KMS-11 (cell line): ENCODE measurements around the gene UBALD1.
A peak's percentile ranks its signal among the peaks of the same experiment; 100 is the strongest.
"Not testable (repeated sequence)": the region's sequence is repeated elsewhere in the genome, so short reads cannot be mapped to it uniquely, and the experiment has no call there.

Experiments used
- H2AFZ ChIP-seq: fragments of 200-600 bp; sonication (generic); 2 replicates; pipeline ENCODE4 v1.6.1; 2016; ENCODE audit warnings: antibody characterized with exemption, mixed run types, low read depth
- H3K27ac ChIP-seq: fragments of 200-600 bp; sonication (generic); 2 replicates; pipeline ENCODE4 v1.6.1; 2016; ENCODE audit warnings: mild to moderate bottlenecking, mixed run types
- H3K27me3 ChIP-seq: fragments of 200-600 bp; sonication (generic); 2 replicates; pipeline ENCODE4 v1.6.1; 2017; ENCODE audit warnings: mild to moderate bottlenecking, low read depth, mixed run types, moderate library complexity; ENCODE audit not compliant: insufficient read depth
- H3K36me3 ChIP-seq: fragments of 200-600 bp; sonication (generic); 2 replicates; pipeline ENCODE4 v1.6.1; 2017; ENCODE audit warnings: mild to moderate bottlenecking, mixed run types; ENCODE audit not compliant: insufficient read depth
- H3K4me1 ChIP-seq: fragments of 200-600 bp; sonication (generic); 2 replicates; pipeline ENCODE4 v1.6.1; 2016; ENCODE audit warnings: mild to moderate bottlenecking, low read depth, mixed run types; ENCODE audit not compliant: poor library complexity, severe bottlenecking
- H3K4me2 ChIP-seq: fragments of 200-600 bp; sonication (generic); 2 replicates; pipeline ENCODE4 v1.7.0; 2016; ENCODE audit warnings: mild to moderate bottlenecking, mixed run types
- H3K4me3 ChIP-seq: fragments of 200-600 bp; sonication (generic); IDR thresholded peaks from 2 replicates; pipeline ENCODE4 v1.6.1; 2017; ENCODE audit warnings: low read depth, low read length, mixed read lengths; ENCODE audit not compliant: insufficient read depth
- H3K79me2 ChIP-seq: fragments of 200-600 bp; sonication (generic); 2 replicates; pipeline ENCODE4 v1.6.1; 2016; ENCODE audit warnings: low read depth, mixed run types; ENCODE audit not compliant: insufficient read depth
- H3K9ac ChIP-seq: fragments of 200-600 bp; sonication (generic); 2 replicates; pipeline ENCODE4 v1.6.1; 2016; ENCODE audit warnings: mild to moderate bottlenecking, mixed run types
- H4K20me1 ChIP-seq: fragments of 200-600 bp; sonication (generic); 2 replicates; pipeline ENCODE4 v1.6.1; 2016; ENCODE audit warnings: mild to moderate bottlenecking, mixed run types; ENCODE audit not compliant: insufficient read depth
- TF ChIP-seq, protein P1 (sequence below): fragments of 200-600 bp; sonication (generic); conservative IDR thresholded peaks from 2 replicates; pipeline ENCODE4 v1.6.1; 2017; ENCODE audit warnings: low read depth, mild to moderate bottlenecking, antibody characterized with exemption, low read length, moderate library complexity, mixed read lengths

UBALD1 gene

DNA sequence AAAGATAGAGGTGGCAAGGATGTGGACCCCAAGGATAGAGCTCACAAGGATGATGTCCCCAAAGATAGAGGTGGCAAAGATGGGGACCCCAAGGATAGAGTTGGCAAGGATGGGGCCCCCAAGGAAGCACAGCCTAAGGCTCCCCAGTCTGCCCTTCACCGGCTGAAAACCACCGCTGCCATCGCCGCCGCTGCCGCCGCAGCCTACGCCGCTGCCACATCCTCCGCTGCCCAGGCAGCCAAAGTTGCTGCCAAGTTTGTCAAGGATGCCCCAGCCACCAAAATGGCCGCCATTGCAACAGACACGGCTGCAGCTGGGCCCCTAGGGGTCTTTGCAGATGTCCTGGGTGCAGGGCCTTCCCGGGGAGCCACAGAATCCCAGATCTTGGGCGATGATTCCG, 38.7 kb downstream of the UBALD1 start:
- H3K79me2 ChIP-seq: no peaks in the 10 kb centered on the region
- H3K4me2 ChIP-seq: no peak overlapping the region
- H3K4me3 ChIP-seq: no peak overlapping the region
- no peaks in the 10 kb centered on the region for H3K4me1 ChIP-seq
- TF ChIP-seq, protein P1, sequence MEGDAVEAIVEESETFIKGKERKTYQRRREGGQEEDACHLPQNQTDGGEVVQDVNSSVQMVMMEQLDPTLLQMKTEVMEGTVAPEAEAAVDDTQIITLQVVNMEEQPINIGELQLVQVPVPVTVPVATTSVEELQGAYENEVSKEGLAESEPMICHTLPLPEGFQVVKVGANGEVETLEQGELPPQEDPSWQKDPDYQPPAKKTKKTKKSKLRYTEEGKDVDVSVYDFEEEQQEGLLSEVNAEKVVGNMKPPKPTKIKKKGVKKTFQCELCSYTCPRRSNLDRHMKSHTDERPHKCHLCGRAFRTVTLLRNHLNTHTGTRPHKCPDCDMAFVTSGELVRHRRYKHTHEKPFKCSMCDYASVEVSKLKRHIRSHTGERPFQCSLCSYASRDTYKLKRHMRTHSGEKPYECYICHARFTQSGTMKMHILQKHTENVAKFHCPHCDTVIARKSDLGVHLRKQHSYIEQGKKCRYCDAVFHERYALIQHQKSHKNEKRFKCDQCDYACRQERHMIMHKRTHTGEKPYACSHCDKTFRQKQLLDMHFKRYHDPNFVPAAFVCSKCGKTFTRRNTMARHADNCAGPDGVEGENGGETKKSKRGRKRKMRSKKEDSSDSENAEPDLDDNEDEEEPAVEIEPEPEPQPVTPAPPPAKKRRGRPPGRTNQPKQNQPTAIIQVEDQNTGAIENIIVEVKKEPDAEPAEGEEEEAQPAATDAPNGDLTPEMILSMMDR: no peak
- H3K36me3 ChIP-seq: no peaks in the 10 kb centered on the region
- no peaks in the 10 kb centered on the region for H4K20me1 ChIP-seq
- no peak overlapping the region for H2AFZ ChIP-seq
- H3K27me3 ChIP-seq: no peaks in the 10 kb centered on the region
- H3K27ac ChIP-seq: no peak overlapping the region
- no peak overlapping the region for H3K9ac ChIP-seq

DNA sequence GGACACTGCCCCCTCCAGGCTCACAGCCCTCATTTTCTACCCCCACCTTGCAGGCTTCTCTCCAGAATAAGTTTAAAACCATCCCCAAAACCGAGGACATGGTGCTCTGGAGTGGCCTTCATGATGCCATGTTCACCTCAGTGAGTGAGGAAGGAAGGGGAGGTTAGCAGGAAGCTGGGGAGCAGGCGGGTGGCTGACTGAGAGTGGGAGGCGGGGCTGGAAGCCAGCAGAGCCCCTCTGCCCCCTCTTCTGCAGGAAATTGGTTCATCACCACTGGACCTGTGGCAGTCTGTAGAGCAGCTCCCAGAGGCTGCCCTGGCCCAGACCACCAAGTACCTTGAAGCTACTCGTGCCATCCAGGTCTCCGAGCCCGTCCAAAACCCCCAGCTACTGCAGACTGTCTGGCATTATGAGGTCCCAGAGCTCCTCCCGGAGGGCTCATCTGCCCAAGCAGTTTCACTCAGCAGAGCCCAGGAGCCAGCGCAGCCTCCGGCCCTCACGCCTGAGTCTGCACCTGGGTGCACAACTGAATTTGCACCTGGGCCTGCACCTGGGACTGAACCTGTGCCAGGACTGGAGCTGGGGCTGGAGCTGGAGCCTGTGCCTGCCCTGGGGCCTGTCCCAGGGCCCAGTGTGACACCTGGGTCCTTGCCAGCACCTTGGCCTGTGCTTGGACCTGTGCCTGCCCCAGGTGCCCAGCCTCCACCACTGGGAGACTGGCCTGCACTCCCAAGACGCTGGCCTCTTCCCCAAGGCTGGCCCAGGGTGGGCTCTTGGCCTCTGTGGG, 39.6 kb downstream of the UBALD1 start:
- no peak overlapping the region for H3K4me2 ChIP-seq

DNA sequence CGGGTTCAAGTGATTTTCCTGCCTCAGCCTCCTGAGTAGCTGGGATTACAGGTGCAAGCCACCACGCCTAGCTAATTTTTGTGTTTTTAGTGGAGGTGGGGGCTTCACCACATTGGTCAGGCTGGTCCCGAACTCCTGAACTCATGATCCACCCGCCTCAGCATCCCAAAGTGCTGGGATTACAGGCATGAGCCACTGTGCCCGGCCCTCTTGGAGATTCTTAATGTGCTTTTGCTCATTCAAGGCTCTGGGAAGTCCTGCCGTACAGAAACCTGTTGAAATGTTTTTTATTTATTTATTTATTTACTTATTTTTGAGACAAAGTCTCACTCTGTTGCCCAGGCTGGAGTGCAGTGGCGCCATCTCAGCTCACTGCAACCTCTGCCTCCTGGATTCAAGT, 40.8 kb downstream of the UBALD1 start:
- H3K9ac ChIP-seq, H2AFZ ChIP-seq, H3K4me3 ChIP-seq, H3K36me3 ChIP-seq, H4K20me1 ChIP-seq, H3K79me2 ChIP-seq, H3K4me1 ChIP-seq, H3K27me3 ChIP-seq, H3K27ac ChIP-seq, H3K4me2 ChIP-seq: not testable (repeated sequence)

More for the DNA sequence above, 39.6 kb downstream of the UBALD1 start:
- Histone ChIP-seq H3K27me3 (no peaks in the 10 kb centered on the region), H4K20me1 (no peaks in the 10 kb centered on the region), H3K79me2 (no peaks in the 10 kb centered on the region), H3K36me3 (no peaks in the 10 kb centered on the region), H3K27ac (no peak overlapping the region), H3K4me1 (no peaks in the 10 kb centered on the region), H2AFZ (no peak overlapping the region), H3K4me3 (no peak overlapping the region), H3K9ac (no peak overlapping the region)
- TF ChIP-seq, protein P1: 0 out of 2 replicates have a peak, but pooled peaks have one; percentile 21

DNA sequence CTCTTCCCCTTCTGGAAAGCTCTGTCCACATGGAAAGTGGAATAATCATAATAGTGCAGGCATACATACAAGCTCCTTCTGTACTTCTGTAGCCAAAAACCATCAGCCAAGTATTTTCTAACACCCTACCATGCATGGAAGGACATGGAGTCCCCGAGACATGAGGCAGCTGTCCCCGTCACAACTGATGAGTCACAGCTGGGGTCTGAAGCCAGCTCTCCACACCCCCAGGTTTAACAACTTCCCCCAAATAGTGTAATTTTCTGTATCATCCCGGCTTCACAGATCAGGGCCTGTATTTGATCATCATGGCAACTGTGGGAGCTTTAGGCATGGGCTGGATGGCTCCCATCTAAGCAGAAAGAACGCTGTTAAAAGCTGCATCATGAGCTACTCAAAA, 42.0 kb downstream of the UBALD1 start:
- H3K27ac ChIP-seq: no peak overlapping the region
- H3K9ac ChIP-seq: no peak overlapping the region
- H3K4me1 ChIP-seq: no peaks in the 10 kb centered on the region
- no peaks in the 10 kb centered on the region for H3K27me3 ChIP-seq
- no peaks in the 10 kb centered on the region for H4K20me1 ChIP-seq
- TF ChIP-seq, protein P1: no peak
- H3K4me3 ChIP-seq: no peak overlapping the region
- no peak overlapping the region for H3K4me2 ChIP-seq
- no peaks in the 10 kb centered on the region for H3K36me3 ChIP-seq
- H3K79me2 ChIP-seq: no peaks in the 10 kb centered on the region
- no peak overlapping the region for H2AFZ ChIP-seq

DNA sequence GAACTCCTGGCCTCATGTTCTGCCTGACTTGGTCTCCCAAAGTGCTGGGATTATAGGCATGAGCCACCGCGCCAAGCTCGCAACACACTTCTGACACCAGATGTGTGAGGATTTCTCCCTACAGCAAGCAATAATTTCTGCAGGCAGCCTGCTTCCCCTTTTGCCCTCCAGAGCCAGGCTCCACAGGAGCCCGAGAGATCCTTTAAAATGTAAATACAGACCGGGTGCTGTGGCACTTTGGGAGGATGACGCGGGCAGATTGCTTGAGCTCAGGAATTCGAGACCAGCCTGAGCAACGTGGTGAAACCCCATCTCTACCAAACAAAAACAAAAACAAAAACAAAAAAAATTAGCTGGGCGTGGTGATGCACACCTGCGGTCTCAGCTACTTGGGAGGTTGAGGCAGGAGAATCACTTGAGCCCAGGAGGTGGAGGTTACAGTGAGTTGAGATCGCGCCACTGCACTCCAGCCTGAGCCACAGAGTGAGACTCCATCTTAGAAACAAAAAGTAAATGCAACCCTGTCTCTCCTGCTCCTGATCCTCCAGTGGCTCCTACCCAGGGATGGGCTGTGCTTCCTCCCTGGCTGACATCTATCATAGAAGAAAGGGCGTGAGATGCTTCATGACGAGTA, 43.9 kb downstream of the UBALD1 start:
- no peaks in the 10 kb centered on the region for H3K27me3 ChIP-seq
- H3K36me3 ChIP-seq: no peaks in the 10 kb centered on the region
- no peak overlapping the region for H3K4me2 ChIP-seq
- H3K4me3 ChIP-seq: no peak overlapping the region
- no peak overlapping the region for H2AFZ ChIP-seq
- no peak overlapping the region for H3K9ac ChIP-seq
- H3K4me1 ChIP-seq: peaks cover 11% of the 10 kb centered on the region
- H4K20me1 ChIP-seq: no peaks in the 10 kb centered on the region
- TF ChIP-seq, protein P1: no peak
- no peak overlapping the region for H3K27ac ChIP-seq
- no peaks in the 10 kb centered on the region for H3K79me2 ChIP-seq
